Coronary artery (tissue), 2 donors: ENCODE data around the gene RASGRP4.

ENCODE experiments used
- DNase-seq: peaks from one replicate; pipeline ENCODE4 v3.0.0-alpha.2; 2017; ENCODE audit warnings: low spot score
- H3K27ac ChIP-seq, 2 donors: fragments of 200-600 bp; sonication (generic); one replicate each; pipeline ENCODE4 v1.5.1; 2016 to 2019
- H3K4me3 ChIP-seq: fragments of 200-600 bp; sonication (generic); 2 replicates; pipeline ENCODE4 v1.5.1; 2016; ENCODE audit warnings: mild to moderate bottlenecking, moderate library complexity
- TF ChIP-seq, protein P1 (sequence below): fragments of 200-600 bp; sonication (generic); IDR thresholded peaks from one replicate; pipeline ENCODE4 v1.5.1; 2019; ENCODE audit warnings: antibody characterized with exemption

Gene RASGRP4

DNA sequence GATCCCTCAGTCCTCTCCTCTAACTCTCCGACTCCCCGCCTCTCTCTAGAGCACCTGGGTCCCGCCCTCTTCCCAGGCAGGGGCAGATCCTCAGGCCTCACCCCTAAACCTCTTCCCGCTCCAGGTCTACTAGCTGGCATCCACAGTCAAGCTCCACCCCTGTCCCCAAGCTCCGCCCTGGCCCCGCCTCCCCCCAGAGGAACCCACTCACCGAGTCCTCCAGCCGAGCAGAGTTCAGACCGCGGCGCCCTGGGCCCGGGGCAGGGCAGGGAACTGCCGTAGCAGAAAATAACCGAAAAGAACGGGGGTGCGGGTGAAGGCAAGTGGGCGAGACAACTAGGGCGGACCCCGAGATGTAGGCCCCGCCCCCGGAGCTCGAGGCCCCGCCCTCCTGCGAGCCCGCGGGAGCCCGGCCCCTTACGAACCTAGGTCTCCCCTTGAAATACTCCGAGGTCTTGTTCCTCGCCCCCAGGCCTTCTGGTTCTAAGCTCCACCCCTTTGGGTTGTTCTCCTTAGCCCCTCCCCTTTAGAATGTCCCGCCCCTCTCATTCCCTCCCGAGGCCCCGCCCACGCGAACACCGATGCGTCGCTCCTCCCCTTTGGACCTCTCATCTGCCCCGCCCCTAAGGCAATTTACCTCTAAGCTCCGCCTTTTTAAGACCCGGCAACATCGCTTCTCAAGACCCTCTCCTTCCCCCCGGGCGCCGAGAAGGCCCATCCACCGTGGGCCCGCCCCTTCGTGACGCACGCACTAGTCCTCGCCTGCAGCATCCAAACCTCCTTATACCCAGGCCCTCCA, 38.3 kb downstream of the RASGRP4 start, which contains the start of gene GGN:
Gene GGN (minus strand): TSS at position 485 of the 799 bp plus-strand sequence. CDS start 773 bp downstream, outside the sequence.
- TF ChIP-seq, protein P1, sequence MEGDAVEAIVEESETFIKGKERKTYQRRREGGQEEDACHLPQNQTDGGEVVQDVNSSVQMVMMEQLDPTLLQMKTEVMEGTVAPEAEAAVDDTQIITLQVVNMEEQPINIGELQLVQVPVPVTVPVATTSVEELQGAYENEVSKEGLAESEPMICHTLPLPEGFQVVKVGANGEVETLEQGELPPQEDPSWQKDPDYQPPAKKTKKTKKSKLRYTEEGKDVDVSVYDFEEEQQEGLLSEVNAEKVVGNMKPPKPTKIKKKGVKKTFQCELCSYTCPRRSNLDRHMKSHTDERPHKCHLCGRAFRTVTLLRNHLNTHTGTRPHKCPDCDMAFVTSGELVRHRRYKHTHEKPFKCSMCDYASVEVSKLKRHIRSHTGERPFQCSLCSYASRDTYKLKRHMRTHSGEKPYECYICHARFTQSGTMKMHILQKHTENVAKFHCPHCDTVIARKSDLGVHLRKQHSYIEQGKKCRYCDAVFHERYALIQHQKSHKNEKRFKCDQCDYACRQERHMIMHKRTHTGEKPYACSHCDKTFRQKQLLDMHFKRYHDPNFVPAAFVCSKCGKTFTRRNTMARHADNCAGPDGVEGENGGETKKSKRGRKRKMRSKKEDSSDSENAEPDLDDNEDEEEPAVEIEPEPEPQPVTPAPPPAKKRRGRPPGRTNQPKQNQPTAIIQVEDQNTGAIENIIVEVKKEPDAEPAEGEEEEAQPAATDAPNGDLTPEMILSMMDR: no peak
- DNase-seq: peak; percentile 91
- peak within 1 kb of the TSS; percentile 80 for H3K4me3 ChIP-seq
- peak within 1 kb of the TSS; percentile 83 to 89 for H3K27ac ChIP-seq

DNA sequence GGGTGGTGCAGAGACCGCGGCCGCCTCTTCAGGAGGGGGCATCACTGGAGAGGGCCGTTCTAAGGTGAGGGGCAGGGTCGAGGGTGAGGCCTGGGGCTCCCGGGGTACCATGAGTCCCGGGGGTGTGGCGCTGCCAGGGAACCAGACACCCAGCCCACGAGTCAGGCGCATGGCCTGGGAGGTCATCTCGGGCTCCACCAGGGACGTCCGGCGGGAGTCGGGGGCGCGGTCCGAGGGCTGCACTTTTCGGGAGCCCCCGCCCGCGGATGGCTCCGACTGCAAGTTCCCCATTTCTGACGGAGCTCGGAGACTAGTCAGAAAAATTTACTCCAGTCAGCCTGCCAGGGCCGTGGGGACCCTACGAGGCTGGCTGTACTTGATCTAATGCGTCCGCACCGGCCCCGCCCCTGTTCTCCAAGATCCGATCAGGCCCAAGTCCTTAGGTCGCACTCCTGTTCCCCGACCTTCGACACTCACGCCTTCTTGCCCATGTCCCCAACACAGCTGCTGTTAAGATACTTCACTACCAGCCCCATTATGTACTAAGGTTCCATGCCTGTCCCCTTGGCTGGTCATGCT, 39.0 kb downstream of the RASGRP4 start:
- DNase-seq: no peak
- peak overlapping the region; percentile 83 to 89 for H3K27ac ChIP-seq

DNA sequence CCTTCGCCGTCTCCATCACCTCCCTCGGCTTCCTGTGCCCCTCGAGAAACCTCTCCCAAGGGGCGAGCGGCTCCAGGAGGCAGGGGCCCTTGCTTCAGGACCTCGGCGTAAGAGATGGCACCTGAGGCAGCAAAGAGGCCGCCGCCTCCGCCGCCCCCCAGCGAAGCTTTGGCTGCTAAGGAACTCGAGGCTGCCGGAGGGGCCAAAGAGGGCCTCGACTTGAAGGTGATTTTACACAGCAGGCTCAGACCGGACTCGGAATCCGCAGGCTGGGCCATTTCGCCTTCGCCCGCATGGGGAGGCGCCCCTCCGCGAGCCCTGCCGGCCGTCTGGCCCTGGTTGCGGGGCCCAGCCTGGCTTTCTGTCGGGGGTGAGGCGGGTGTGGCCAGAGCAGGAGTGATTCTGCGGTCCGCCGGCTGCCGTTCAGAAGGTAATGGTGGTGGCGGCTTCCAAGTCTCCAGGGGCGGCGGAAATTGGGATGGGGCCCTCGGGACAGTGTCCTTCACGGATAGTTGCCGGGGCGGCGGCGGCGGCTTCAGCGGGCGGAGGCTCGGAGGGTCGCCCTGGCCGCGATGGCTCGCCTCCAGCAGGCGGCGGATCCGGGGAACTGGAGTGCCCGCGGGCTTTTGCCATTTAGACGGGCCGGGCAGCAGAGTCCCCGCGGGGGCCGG, 39.6 kb downstream of the RASGRP4 start:
- H3K27ac ChIP-seq: no peak overlapping the region
- H3K4me3 ChIP-seq: peak overlapping the region; percentile 80
- DNase-seq: no peak
- TF ChIP-seq, protein P1: no peak

More for the DNA sequence above, 39.0 kb downstream of the RASGRP4 start:
- H3K4me3 ChIP-seq: peak overlapping the region; percentile 80
- TF ChIP-seq, protein P1: no peak

DNA sequence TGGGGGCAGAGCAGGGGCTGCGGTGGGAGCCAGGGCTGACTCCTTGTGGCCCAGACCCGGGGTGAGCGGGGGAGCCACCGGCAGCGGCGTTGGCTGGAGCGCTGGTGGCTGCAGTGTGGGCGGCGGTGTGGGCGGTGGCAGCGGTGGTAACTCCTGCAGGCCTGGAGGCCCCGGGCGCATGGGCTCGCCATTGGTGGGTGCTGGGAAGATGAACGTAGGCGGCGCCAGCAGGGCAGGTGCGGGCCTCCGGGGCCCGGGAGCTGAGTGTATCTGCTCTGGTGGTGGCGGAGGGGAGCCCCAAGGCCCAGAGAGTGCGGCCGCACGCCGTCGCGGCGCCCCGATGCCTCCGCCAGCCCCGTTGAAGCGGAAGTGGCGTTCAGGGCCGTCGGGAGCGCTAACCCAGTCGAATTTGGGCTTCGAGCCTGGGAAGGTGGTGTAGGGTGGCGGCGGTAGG, 40.2 kb downstream of the RASGRP4 start:
- DNase-seq: no peak
- TF ChIP-seq, protein P1: no peak
- Histone ChIP-seq H3K4me3 (no peak overlapping the region), H3K27ac (no peak overlapping the region)

DNA sequence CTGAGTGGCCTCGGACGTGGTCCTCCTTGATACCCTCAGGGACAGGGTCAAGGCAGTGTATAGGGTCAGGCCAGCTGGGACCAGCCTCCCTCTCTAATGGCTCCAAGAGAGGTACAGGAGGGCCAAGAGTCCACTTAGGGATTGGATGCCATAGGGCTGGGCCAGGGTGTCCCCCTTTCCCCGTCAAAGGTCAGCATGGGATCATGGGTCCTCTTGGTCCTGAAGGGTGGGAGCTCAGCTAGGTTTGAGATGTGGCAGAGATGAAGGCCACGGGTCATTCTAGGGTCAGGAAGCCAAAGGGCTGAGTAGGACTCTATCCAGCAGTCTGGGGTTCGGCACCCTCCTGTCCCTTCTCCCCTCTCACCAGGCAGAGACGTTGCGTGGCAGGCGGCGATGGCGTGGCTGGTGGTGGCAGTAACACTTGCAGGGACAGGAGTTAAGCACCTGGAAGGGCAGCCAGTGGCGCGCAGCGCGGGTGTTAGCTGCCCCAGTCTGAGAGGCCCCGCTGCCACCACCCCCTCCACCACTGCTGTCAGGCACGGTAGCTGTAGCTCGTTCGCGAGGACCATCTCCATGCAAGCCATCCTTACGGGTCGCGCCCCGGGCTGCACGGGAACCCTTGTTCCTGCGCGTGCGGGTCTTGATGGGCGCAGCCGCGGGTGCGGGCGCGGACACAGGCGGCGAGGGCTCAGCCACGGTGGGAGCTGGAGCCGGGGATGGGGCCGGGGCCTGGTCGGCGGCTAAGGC, 40.8 kb downstream of the RASGRP4 start:
- no peak for DNase-seq
- no peak overlapping the region for H3K27ac ChIP-seq
- H3K4me3 ChIP-seq: no peak overlapping the region
- TF ChIP-seq, protein P1: no peak

DNA sequence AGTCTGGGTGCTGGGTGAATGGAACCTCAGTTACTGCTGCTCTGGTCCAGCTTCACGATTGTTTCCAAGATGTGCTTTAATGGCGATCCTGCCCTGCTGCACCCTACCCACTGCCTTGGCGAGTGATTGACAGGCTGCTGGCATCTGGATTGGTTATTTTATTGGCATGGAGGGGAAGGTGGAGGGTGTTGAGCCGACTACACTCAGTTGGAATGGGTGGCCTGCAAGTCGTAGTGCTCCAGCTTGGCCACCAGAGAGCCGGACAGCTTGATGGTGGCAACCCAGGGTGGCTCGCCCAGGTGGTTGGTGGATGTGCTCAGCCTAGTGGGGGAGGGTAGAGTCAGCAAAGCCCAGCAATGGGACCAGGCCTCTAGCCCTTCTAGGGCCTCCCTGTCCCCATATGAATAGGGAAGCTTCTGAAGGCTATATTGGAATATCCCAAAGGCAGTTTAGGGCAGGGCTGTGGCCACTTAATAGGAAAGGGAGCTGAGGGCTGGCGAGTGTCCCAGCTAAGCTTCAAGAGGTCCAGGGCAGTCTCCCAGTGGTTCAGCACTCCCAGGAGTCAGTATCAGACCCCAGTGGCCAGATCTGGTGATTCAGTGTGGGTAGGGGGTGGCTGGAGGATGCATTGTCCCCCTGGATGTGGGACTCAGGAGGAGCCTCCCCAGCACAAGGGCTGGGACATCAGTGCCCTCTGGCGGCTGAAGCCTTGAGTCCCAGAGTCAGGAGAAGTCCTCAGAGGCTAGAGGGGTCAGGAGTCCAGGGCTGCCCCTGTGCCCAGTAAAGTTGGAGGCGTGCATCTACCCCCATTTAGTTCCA, 41.6 kb downstream of the RASGRP4 start:
- no peak overlapping the region for H3K4me3 ChIP-seq
- H3K27ac ChIP-seq: no peak overlapping the region
- DNase-seq: no peak
- TF ChIP-seq, protein P1: no peak
